ENCODE measurements around the gene EML6. TPM values are rescaled to one million over a fixed set of nuclear protein-coding genes. Genes with fewer than 3 reads are reported as not detected.

Gene EML6
- total RNA-seq, 1 experiment from 2014 or later = 5.2 TPM

GRCh38 chr2:55006306-55006705 is 282.8 kb downstream of the EML6 start:
- H3K9me3 ChIP-seq = no peaks in the 10 kb centered on the region

GRCh38 chr2:55009277-55010060 is 286.0 kb downstream of the EML6 start:
- H3K9me3 ChIP-seq = no peaks in the 10 kb centered on the region
- DNase-seq = no peak
- ChIA-PET POLR2A (no interaction called here), CTCF (no interaction called here)
- no peaks in the 10 kb centered on the region for H3K36me3 ChIP-seq (ENCODE audit: control insufficient read depth, insufficient read depth, low read length)
- TF ChIP-seq CTCF (IDR thresholded peaks at IDR 0.05; ENCODE audit: insufficient read depth in 1 of 2, low read depth in 1 of 2, low read length in 1 of 2, severe bottlenecking in 1 of 2, unreplicated experiment in 1 of 2) = no peak
- intact Hi-C loops (cut with micrococcal nuclease; ENCODE audit: unreplicated experiment) = no loop called here
- no peaks in the 10 kb centered on the region for H3K9me3 Mint-ChIP-seq (ENCODE audit: unreplicated experiment)
- no peaks in the 10 kb centered on the region for H3K27me3 Mint-ChIP-seq (ENCODE audit: insufficient read depth, unreplicated experiment)
- H3K36me3 Mint-ChIP-seq (ENCODE audit: insufficient read depth, unreplicated experiment) = peaks cover 5% of the 10 kb centered on the region
- H3K4me3 Mint-ChIP-seq (ENCODE audit: unreplicated experiment) = peak overlapping the region; percentile 3
- H3K27ac Mint-ChIP-seq (ENCODE audit: unreplicated experiment) = no peak overlapping the region
- H3K4me1 Mint-ChIP-seq (ENCODE audit: low read depth, unreplicated experiment) = peaks cover 50% of the 10 kb centered on the region
- peaks cover 85% of the 10 kb centered on the region for H3K4me1 ChIP-seq
- no TSS peak for BruUV-seq (replicated peaks)
- no peak overlapping the region for H3K4me3 ChIP-seq (ENCODE audit: low read depth, low read length)
- no peaks in the 10 kb centered on the region for H3K27me3 ChIP-seq (replicated peaks; ENCODE audit: control insufficient read depth, insufficient read depth, low read length)

More at GRCh38 chr2:55006306-55006705, 282.8 kb downstream of the EML6 start:
- CTCF ChIA-PET = interaction anchor here (1.0 kb wide), 1 partner anchor 107 kb away, joined by 3 read pairs; no protein-coding TSS in a partner anchor
- peak overlapping the region; percentile 33 for H3K27ac Mint-ChIP-seq (ENCODE audit: unreplicated experiment)
- H3K36me3 Mint-ChIP-seq (ENCODE audit: insufficient read depth, unreplicated experiment) = peaks cover 5% of the 10 kb centered on the region
- no peaks in the 10 kb centered on the region for H3K27me3 Mint-ChIP-seq (ENCODE audit: insufficient read depth, unreplicated experiment)
- no TSS peak for BruUV-seq (replicated peaks)
- no peak for DNase-seq
- peaks cover 41% of the 10 kb centered on the region for H3K4me1 Mint-ChIP-seq (ENCODE audit: low read depth, unreplicated experiment)
- no peak overlapping the region for H3K4me3 ChIP-seq (ENCODE audit: low read depth, low read length)
- no peak for TF ChIP-seq CTCF (IDR thresholded peaks at IDR 0.05; ENCODE audit: insufficient read depth in 1 of 2, low read depth in 1 of 2, low read length in 1 of 2, severe bottlenecking in 1 of 2, unreplicated experiment in 1 of 2)
- intact Hi-C loops (cut with micrococcal nuclease; ENCODE audit: unreplicated experiment) = no loop called here
- no peaks in the 10 kb centered on the region for H3K9me3 Mint-ChIP-seq (ENCODE audit: unreplicated experiment)
- no peaks in the 10 kb centered on the region for H3K27me3 ChIP-seq (replicated peaks; ENCODE audit: control insufficient read depth, insufficient read depth, low read length)
- no peaks in the 10 kb centered on the region for H3K36me3 ChIP-seq (ENCODE audit: control insufficient read depth, insufficient read depth, low read length)
- peaks cover 65% of the 10 kb centered on the region for H3K4me1 ChIP-seq
- POLR2A ChIA-PET = interaction anchor here (0.6 kb wide), 1 partner anchor 44 kb away, joined by 3 read pairs; no protein-coding TSS in a partner anchor
- no peak overlapping the region for H3K4me3 Mint-ChIP-seq (ENCODE audit: unreplicated experiment)

- BruUV-seq (replicated peaks) = no TSS peak
- DNase-seq = peak in 1 of 2 experiments; percentile 18
Measured at GRCh38 chr2:55010149-55010591, 286.7 kb downstream of the EML6 start.

More at GRCh38 chr2:55010149-55010591, 286.7 kb downstream of the EML6 start:
- intact Hi-C loops (cut with micrococcal nuclease; ENCODE audit: unreplicated experiment) = no loop called here
- Histone ChIP-seq H3K4me3 (ENCODE audit: low read depth, low read length) (no peak overlapping the region), H3K4me1 (peaks cover 85% of the 10 kb centered on the region), H3K9me3 (no peaks in the 10 kb centered on the region), H3K36me3 (ENCODE audit: control insufficient read depth, insufficient read depth, low read length) (no peaks in the 10 kb centered on the region), H3K27me3 (replicated peaks; ENCODE audit: control insufficient read depth, insufficient read depth, low read length) (no peaks in the 10 kb centered on the region)
- ChIA-PET POLR2A (interaction anchor here (0.5 kb wide), 1 partner anchor 18 kb away, joined by 7 read pairs; no protein-coding TSS in a partner anchor), CTCF (no interaction called here)
- no peak overlapping the region for H3K27ac Mint-ChIP-seq (ENCODE audit: unreplicated experiment)
- no peaks in the 10 kb centered on the region for H3K27me3 Mint-ChIP-seq (ENCODE audit: insufficient read depth, unreplicated experiment)
- no peak for TF ChIP-seq CTCF (IDR thresholded peaks at IDR 0.05; ENCODE audit: insufficient read depth in 1 of 2, low read depth in 1 of 2, low read length in 1 of 2, severe bottlenecking in 1 of 2, unreplicated experiment in 1 of 2)
- no peaks in the 10 kb centered on the region for H3K9me3 Mint-ChIP-seq (ENCODE audit: unreplicated experiment)
- peaks cover 49% of the 10 kb centered on the region for H3K4me1 Mint-ChIP-seq (ENCODE audit: low read depth, unreplicated experiment)
- peaks cover 9% of the 10 kb centered on the region for H3K36me3 Mint-ChIP-seq (ENCODE audit: insufficient read depth, unreplicated experiment)
- peak overlapping the region; percentile 3 for H3K4me3 Mint-ChIP-seq (ENCODE audit: unreplicated experiment)

All from Caco-2 (cell line).